HG02852 (cell line): ENCODE measurements around the gene TMEM161A.
"Not testable (repeated sequence)": the region's sequence is repeated elsewhere in the genome, so short reads cannot be mapped to it uniquely, and the experiment has no call there.

Source experiments
- ATAC-seq: cut with Tn5 transposase; IDR thresholded peaks from one replicate; pipeline ENCODE4 v1.9.1; 2021; ENCODE audit warnings: mild to moderate bottlenecking, moderate library complexity; ENCODE audit not compliant: unreplicated experiment

Gene TMEM161A

GRCh38 chr19:19155495-19156219 lies 17.4 kb upstream of the TMEM161A start:
- peak; percentile 63 for ATAC-seq

GRCh38 chr19:19154768-19155494 lies 16.7 kb upstream of the TMEM161A start:
- no peak for ATAC-seq

- ATAC-seq, result no peak
Measured at GRCh38 chr19:19152668-19153384, 14.5 kb upstream of the TMEM161A start.

GRCh38 chr19:19151418-19151817 lies 13.1 kb upstream of the TMEM161A start:
- no peak for ATAC-seq

GRCh38 chr19:19149435-19149834 lies 11.2 kb upstream of the TMEM161A start:
- no peak for ATAC-seq

- not testable (repeated sequence) for ATAC-seq
Measured at GRCh38 chr19:19148504-19148903, 10.2 kb upstream of the TMEM161A start.

- no peak for ATAC-seq
Measured at GRCh38 chr19:19147344-19147743, 9.1 kb upstream of the TMEM161A start.

- ATAC-seq, result no peak
Measured at GRCh38 chr19:19146865-19147264, 8.6 kb upstream of the TMEM161A start.

- ATAC-seq, result no peak
Measured at GRCh38 chr19:19145684-19146608, 7.7 kb upstream of the TMEM161A start.

- ATAC-seq, result no peak
Measured at GRCh38 chr19:19145281-19145680, 7.0 kb upstream of the TMEM161A start.

GRCh38 chr19:19142347-19142746 lies 4.1 kb upstream of the TMEM161A start:
- ATAC-seq, result no peak

- ATAC-seq, result no peak
Measured at GRCh38 chr19:19140476-19140875, 2.2 kb upstream of the TMEM161A start.

GRCh38 chr19:19139876-19140229 lies 1.6 kb upstream of the TMEM161A start:
- ATAC-seq, result no peak

- no peak for ATAC-seq
Measured at GRCh38 chr19:19137556-19138108, 646 bp downstream of the TMEM161A start.

GRCh38 chr19:19135713-19136112 lies 2.6 kb downstream of the TMEM161A start:
- ATAC-seq, result not testable (repeated sequence)

GRCh38 chr19:19134687-19135158 lies 3.6 kb downstream of the TMEM161A start:
- no peak for ATAC-seq

- ATAC-seq, result no peak
Measured at GRCh38 chr19:19133985-19134384, 4.3 kb downstream of the TMEM161A start.

- no peak for ATAC-seq
Measured at GRCh38 chr19:19132912-19133311, 5.4 kb downstream of the TMEM161A start.

- no peak for ATAC-seq
Measured at GRCh38 chr19:19131989-19132388, 6.3 kb downstream of the TMEM161A start.

GRCh38 chr19:19126102-19126501 lies 12.2 kb downstream of the TMEM161A start:
- ATAC-seq, result no peak
